Measurements from ENCODE around the gene OSER1. TPM values are rescaled to one million over a fixed set of nuclear protein-coding genes. Genes with fewer than 3 reads are reported as not detected.
"Not testable (repeated sequence)": the region's sequence is repeated elsewhere in the genome, so short reads cannot be mapped to it uniquely, and the experiment has no call there.

Gene OSER1
- polyA plus RNA-seq = 10 to 100 TPM; 37.9 to 61.4 (median 55.1) TPM

DNA sequence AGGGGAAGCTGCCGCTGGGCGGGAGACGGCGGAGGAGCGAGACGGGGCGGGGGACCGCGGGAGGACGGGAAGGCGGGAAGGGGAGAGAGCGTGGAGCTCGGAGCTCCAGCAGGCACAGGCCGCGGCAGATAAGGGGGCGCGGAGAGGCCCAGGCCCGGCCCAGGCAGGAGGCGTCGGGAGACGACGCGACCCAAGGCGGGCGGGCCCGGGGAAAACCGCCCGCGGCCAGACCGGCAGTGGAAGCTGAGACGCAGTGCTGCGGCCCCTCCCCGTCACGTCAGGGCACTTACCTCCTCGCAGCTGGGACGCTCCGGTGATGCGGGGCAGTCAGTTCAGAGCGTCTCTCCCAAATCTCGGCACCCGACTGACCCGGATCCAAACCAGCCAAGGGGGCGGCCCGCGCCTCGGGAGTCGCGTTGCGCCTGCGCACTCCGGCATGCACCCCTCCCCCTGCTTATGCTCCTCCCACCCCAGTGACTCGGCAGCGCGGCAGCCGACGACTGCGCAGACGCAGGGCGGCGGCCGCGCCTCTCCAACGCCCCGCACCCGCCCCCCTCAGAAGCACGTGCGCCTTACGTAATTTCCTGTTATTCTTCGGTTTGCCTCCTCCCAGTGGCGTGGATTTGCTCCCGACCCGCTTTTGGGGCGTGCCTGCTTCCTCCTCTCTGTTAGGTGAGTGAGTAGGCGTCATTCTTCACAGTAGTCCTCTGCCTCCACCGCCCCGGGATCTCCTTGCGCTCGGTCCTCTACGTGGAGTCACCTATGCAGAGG is at the start of gene OSER1:
Gene OSER1 (minus strand): TSS at position 366 of the 771 bp plus-strand sequence. CDS start 3,814 bp downstream, outside the sequence.
- H3K27ac Mint-ChIP-seq = peak within 1 kb of the TSS; percentile 95 to 99 (median 98)
- H3K9me3 Mint-ChIP-seq = no peaks in the 10 kb centered on the region
- H3K27me3 Mint-ChIP-seq (ENCODE audit: low read depth in 3 of 3) = peaks cover 14 to 16% (median 15%) of the 10 kb centered on the region in 3 donors
- peak; percentile 98 to 99 (median 98) for DNase-seq
- H3K4me3 Mint-ChIP-seq = peak within 1 kb of the TSS; percentile 90 to 96 (median 92)
- H3K36me3 Mint-ChIP-seq = peaks cover 4 to 11% (median 10%) of the 10 kb centered on the region in 3 donors
- H3K4me1 Mint-ChIP-seq = peaks cover 50 to 64% of the 10 kb centered on the region in 2 donors

DNA sequence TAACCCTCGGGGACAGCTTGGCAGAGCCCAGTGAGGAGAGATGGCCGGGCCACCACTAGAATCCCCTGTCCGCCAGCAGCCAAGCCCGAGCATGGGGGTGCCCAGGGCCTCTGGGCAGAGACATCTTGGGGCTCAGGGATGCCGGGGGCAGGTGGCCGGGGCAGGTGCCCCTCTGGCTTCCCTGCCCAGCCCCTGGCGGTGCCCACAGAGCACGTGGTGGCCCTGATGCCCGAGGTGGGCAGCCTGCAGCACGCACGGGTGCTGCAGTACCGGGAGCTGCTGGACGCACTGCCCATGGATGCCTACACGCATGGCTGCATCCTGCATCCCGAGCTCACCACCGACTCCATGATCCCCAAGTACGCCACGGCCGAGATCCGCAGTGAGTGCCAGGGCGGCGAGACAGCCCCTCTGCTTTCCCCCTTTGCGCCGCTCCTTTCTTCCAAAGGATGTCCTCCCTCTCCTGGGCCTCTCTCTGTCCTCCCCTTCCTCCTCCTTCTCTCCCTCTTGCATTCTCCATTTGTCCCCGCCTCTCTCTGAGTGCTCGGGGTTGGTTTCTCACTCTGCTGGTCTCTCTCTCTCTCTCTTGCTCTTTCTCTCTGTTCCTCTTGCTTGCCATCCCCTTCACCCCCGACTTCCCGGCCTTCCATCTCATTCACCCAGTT is 47.8 kb upstream of the OSER1 start:
- Mint-ChIP-seq H3K4me1 (no peaks in the 10 kb centered on the region), H3K9me3 (no peaks in the 10 kb centered on the region), H3K27ac (peak overlapping the region in 1 of 6 donors; percentile 50), H3K27me3 (ENCODE audit: low read depth in 3 of 3) (peaks cover 0 to 3% (median 0%) of the 10 kb centered on the region in 3 donors), H3K4me3 (no peak overlapping the region), H3K36me3 (no peaks in the 10 kb centered on the region)
- DNase-seq = no peak

- Mint-ChIP-seq H3K27me3 (ENCODE audit: low read depth in 3 of 3) (peaks cover 0 to 2% (median 0%) of the 10 kb centered on the region in 3 donors), H3K9me3 (peaks cover 0 to 1% (median 0%) of the 10 kb centered on the region in 6 donors), H3K4me3 (no peak overlapping the region), H3K4me1 (no peaks in the 10 kb centered on the region), H3K27ac (no peak overlapping the region), H3K36me3 (no peaks in the 10 kb centered on the region)
- DNase-seq = no peak
Observed at GRCh38 chr20:44256961-44257360, 46.4 kb upstream of the OSER1 start.

DNA sequence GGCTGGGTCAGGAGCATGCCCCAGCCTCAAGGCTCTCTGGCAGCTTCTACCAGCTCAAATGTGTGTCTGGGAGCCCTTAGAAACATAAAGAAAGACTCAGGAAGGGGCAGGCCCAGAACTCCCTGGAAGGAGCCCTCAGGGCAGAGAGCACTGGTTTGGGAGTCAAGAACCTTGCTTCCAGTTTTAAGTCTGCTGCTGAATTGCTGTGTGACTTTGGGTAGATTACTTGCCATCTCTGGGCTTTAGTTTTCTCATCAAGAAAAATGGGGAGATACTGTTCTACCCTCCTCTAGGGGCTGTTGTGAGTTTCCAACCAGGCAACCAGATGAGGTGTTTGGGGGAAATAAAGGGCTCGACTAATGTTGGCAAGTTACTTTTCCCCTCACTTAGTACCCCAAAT is 45.4 kb upstream of the OSER1 start:
- DNase-seq = no peak
- Mint-ChIP-seq H3K4me3 (no peak overlapping the region), H3K27ac (no peak overlapping the region), H3K36me3 (no peaks in the 10 kb centered on the region), H3K4me1 (no peaks in the 10 kb centered on the region), H3K27me3 (ENCODE audit: low read depth in 3 of 3) (peaks cover 0 to 2% (median 0%) of the 10 kb centered on the region in 3 donors), H3K9me3 (peaks cover 0 to 1% (median 0%) of the 10 kb centered on the region in 6 donors)

- no peak overlapping the region for H3K4me3 Mint-ChIP-seq
- H3K9me3 Mint-ChIP-seq = peaks cover 0 to 1% (median 0%) of the 10 kb centered on the region in 6 donors
- no peak for DNase-seq
- H3K4me1 Mint-ChIP-seq = no peaks in the 10 kb centered on the region
- peaks cover 0 to 4% (median 2%) of the 10 kb centered on the region in 3 donors for H3K27me3 Mint-ChIP-seq (ENCODE audit: low read depth in 3 of 3)
- no peaks in the 10 kb centered on the region for H3K36me3 Mint-ChIP-seq
- no peak overlapping the region for H3K27ac Mint-ChIP-seq
Observed at GRCh38 chr20:44254073-44254472, 43.5 kb upstream of the OSER1 start.

DNA sequence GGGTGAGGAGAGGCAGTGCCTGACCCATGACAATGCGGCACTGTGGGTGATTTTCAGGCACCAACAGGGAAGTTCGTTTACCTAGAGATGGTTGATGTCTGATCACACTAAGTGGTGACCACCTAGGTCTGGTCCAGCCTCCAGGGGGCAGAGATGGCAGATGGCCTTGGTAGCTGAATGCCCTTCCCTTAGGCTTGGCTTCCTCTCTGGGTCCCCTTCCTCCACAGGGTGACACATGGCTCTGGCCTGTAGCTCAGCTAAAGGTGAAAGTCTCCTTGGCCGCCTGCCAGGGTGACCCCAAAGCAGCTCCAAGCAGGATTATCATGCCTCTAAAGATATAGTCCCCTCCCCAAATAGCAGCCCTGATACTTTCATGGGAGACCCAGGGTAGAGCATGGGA is 43.0 kb upstream of the OSER1 start:
- Mint-ChIP-seq H3K9me3 (peaks cover 0 to 1% (median 0%) of the 10 kb centered on the region in 6 donors), H3K4me3 (no peak overlapping the region), H3K27me3 (ENCODE audit: low read depth in 3 of 3) (peaks cover 0 to 4% (median 3%) of the 10 kb centered on the region in 3 donors), H3K4me1 (no peaks in the 10 kb centered on the region), H3K27ac (no peak overlapping the region), H3K36me3 (no peaks in the 10 kb centered on the region)
- DNase-seq = no peak

DNA sequence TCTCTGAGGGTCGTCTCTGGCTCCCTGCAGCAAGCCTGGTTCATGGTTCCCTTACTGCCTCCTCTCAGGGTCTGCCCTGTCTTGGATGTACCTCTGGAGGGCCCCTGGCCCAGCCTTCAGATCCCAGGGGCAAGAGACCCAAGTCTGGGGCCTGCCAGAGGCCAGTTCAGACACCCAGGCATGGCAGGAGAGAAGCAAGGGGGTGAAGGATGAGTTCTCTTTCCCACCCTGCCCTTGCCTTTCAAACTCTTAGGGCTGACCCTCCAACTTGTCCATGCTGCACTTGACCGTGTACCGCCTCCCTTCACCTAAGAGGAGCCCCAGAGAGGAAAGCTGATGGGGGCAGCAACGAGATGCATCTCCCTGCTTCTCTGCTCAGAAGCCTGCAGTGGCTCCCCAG is 40.7 kb upstream of the OSER1 start:
- Mint-ChIP-seq H3K4me3 (no peak overlapping the region), H3K36me3 (no peaks in the 10 kb centered on the region), H3K4me1 (peaks cover 7% of the 10 kb centered on the region in 2 donors), H3K27me3 (ENCODE audit: low read depth in 3 of 3) (peaks cover 3 to 9% (median 4%) of the 10 kb centered on the region in 3 donors), H3K9me3 (peaks cover 0 to 1% (median 0%) of the 10 kb centered on the region in 6 donors), H3K27ac (no peak overlapping the region)
- no peak for DNase-seq

DNA sequence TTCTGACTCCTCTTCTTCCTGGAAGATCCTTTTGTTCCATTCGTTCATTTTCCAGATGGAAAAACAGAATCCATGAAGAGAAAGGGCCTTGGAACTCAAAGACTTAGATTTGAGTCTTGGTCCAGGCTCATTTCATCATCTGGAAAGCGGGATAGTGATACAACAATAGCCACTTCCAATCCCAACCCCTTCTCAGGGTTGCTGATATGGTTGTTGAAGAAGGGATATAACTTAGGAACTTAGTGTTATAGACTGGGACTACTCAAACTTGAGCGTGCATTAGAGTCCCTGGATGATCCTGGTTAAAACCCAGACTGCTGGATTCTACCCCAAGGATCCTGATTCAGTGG is 37.8 kb upstream of the OSER1 start:
- H3K4me3 Mint-ChIP-seq = no peak overlapping the region
- no peak overlapping the region for H3K27ac Mint-ChIP-seq
- H3K36me3 Mint-ChIP-seq = no peaks in the 10 kb centered on the region
- DNase-seq = no peak
- peaks cover 7% of the 10 kb centered on the region in 2 donors for H3K4me1 Mint-ChIP-seq
- H3K27me3 Mint-ChIP-seq (ENCODE audit: low read depth in 3 of 3) = peaks cover 4 to 7% (median 5%) of the 10 kb centered on the region in 3 donors
- peaks cover 0 to 1% (median 0%) of the 10 kb centered on the region in 6 donors for H3K9me3 Mint-ChIP-seq

- Mint-ChIP-seq H3K9me3 (peaks cover 0 to 1% (median 0%) of the 10 kb centered on the region in 6 donors), H3K27ac (no peak overlapping the region), H3K4me1 (peaks cover 7% of the 10 kb centered on the region in 2 donors), H3K36me3 (no peaks in the 10 kb centered on the region), H3K4me3 (no peak overlapping the region), H3K27me3 (ENCODE audit: low read depth in 3 of 3) (peaks cover 4 to 7% (median 5%) of the 10 kb centered on the region in 3 donors)
- DNase-seq = peak; percentile 13 to 26 (median 17)
Observed at GRCh38 chr20:44247586-44248409, 37.2 kb upstream of the OSER1 start.

DNA sequence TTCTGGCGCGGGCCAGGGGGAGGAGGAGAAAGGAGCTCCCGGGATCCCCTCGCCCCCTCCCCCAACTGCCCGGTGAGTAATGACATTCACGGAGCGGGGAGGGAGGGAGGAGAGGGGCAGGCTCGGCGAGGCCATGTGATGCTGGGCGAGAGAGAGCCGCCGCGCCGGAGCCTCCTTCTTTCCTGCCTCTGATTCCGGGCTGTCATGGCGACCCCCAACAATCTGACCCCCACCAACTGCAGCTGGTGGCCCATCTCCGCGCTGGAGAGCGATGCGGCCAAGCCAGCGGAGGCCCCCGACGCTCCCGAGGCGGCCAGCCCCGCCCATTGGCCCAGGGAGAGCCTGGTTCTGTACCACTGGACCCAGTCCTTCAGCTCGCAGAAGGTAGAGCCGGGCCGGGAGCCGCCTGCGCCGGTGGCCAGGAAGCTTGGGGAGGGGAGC is 36.6 kb upstream of the OSER1 start, which contains the start of gene GDAP1L1:
Gene GDAP1L1 (plus strand): TSS at position 178 of the 441 bp plus-strand sequence. CDS start 27 bp downstream, at position 205.
- Mint-ChIP-seq H3K27me3 (ENCODE audit: low read depth in 3 of 3) (peaks cover 4 to 7% (median 5%) of the 10 kb centered on the region in 3 donors), H3K27ac (no peak within 1 kb of the TSS), H3K9me3 (no peaks in the 10 kb centered on the region), H3K36me3 (no peaks in the 10 kb centered on the region), H3K4me3 (no peak within 1 kb of the TSS), H3K4me1 (peaks cover 7% of the 10 kb centered on the region in 2 donors)
- DNase-seq = no peak

GRCh38 chr20:44245977-44246376 is 35.4 kb upstream of the OSER1 start:
- Mint-ChIP-seq H3K27me3 (ENCODE audit: low read depth in 3 of 3) (peaks cover 4 to 7% (median 5%) of the 10 kb centered on the region in 3 donors), H3K27ac (no peak overlapping the region), H3K4me1 (peaks cover 7% of the 10 kb centered on the region in 2 donors), H3K9me3 (no peaks in the 10 kb centered on the region), H3K4me3 (no peak overlapping the region), H3K36me3 (peaks cover 0 to 3% (median 0%) of the 10 kb centered on the region in 3 donors)
- DNase-seq = no peak

GRCh38 chr20:44241796-44242195 is 31.2 kb upstream of the OSER1 start:
- H3K9me3 Mint-ChIP-seq = no peaks in the 10 kb centered on the region
- H3K4me1 Mint-ChIP-seq = peaks cover 4 to 5% of the 10 kb centered on the region in 2 donors
- no peak for DNase-seq
- no peak overlapping the region for H3K4me3 Mint-ChIP-seq
- H3K27me3 Mint-ChIP-seq (ENCODE audit: low read depth in 3 of 3) = peaks cover 2 to 4% (median 3%) of the 10 kb centered on the region in 3 donors
- H3K36me3 Mint-ChIP-seq = peaks cover 3 to 8% (median 7%) of the 10 kb centered on the region in 3 donors
- peak overlapping the region in 1 of 6 donors; percentile 59 for H3K27ac Mint-ChIP-seq

DNA sequence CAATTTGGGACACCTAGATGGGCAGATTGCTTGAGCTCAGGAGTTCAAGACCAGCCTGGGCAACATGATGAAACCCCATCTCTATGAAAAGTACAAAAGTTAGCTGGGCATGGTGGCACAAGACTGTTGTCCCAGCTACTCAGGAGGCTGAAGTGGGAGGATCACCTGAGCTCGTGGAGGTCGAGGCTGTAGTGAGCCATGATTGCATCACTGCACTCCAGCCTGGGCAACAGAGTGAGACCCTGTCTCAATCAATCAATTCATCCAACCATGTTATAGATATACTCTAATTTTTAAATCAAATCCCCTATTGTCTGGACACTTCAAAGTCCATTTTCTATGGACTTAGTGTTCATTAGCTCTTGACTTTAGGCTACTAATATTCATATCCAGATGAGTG is 26.3 kb upstream of the OSER1 start:
- H3K9me3 Mint-ChIP-seq; H3K4me1 Mint-ChIP-seq; H3K27me3 Mint-ChIP-seq (ENCODE audit: low read depth in 3 of 3); H3K4me3 Mint-ChIP-seq; H3K36me3 Mint-ChIP-seq; DNase-seq: not testable (repeated sequence)
- peak overlapping the region in 1 of 6 donors; percentile 18 for H3K27ac Mint-ChIP-seq
